Activated CD8-positive, alpha-beta memory T cell treated with anti-CD3 and anti-CD28 coated beads, Interleukin-2, amount 10 ng/mL, durations not matched to agents 7 days and 5 days (primary cell): ENCODE measurements around the gene TMEM61. TPM values are rescaled to one million over a fixed set of nuclear protein-coding genes. Genes with fewer than 3 reads are reported as not detected.

Source experiments
- ATAC-seq: fragments of 150-1000 bp; cut with Tn5 transposase; one replicate; pipeline ENCODE4 v1.10.0; 2021; ENCODE audit warnings: moderate library complexity
- CTCF ChIA-PET: fragments of 350-600 bp; sonication (Branson Sonifier 250); formaldehyde crosslinking; loops from one replicate; lab custom pipeline; 2021; ENCODE audit warnings: antibody characterized with exemption; lab: Charles Lee
- DNase-seq: peaks from one replicate; pipeline ENCODE4 v3.0.0-alpha.2; 2020
- H3K27ac Mint-ChIP-seq: one replicate; pipeline ENCODE4 v1.8.0; 2021; ENCODE audit warnings: mild to moderate bottlenecking, mixed read lengths
- H3K27me3 Mint-ChIP-seq: one replicate; pipeline ENCODE4 v1.8.0; 2021; ENCODE audit warnings: mixed read lengths
- H3K36me3 Mint-ChIP-seq: one replicate; pipeline ENCODE4 v1.8.0; 2021; ENCODE audit warnings: mild to moderate bottlenecking, mixed read lengths
- H3K4me1 Mint-ChIP-seq: one replicate; pipeline ENCODE4 v1.8.0; 2021; ENCODE audit warnings: mixed read lengths
- H3K4me3 Mint-ChIP-seq: one replicate; pipeline ENCODE4 v1.8.0; 2021; ENCODE audit warnings: mild to moderate bottlenecking, moderate library complexity, mixed read lengths
- H3K9me3 Mint-ChIP-seq: one replicate; pipeline ENCODE4 v1.8.0; 2022; ENCODE audit warnings: low read depth, mixed read lengths
- total RNA-seq, 2 experiments: library from RNA; stranded (reverse); gene quantifications; one replicate each; pipeline ENCODE4 v1.2.3, GENCODE V29; 2021

TMEM61 gene
- total RNA-seq, 2 experiments from 2014 or later: not detected

DNA sequence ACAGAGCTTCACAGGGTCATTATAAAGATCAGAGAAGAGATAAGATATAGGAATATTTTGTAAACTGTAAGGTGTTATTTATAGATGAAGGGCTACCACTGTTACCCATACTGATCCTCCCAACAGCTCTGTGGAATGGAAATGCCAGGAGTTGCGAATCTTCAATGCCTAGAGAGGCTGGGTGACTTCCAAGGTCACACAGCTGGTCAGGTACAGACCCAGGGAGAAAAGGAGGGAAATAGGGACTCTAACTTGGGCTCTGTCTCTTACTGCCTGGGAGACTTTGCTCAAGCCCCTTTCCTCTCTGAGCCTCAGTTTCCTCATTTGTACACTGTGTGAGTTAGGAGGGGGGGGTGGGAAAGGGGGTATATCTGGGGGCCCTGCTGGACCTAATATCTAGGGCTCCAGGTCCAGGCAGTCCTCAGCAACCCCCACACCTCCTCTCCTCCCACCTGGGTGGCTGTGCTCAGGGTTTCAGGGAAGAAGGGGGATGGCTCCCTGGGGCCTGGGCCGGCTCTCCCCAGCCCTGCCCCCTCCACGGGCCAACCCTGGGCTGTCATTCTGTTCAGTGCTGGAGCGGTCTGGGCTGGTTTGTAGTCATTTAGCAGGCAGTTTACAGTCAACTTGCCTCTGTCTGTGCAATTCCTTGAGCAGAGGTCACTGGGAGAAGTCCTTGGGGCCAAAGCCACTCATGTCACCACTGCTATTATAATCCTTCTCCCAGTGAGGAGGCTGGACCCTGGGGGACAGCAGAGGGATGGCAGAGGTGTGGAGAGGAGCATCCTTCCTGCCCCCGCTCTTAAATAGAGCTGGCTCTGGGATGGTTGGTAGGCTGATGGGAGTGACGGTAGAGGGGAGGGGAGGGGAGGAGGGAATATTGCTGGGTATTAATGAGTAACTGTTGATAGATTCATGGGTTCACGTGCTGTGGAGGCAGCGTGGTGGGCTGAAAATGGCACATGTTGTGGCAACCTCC, 20.0 kb downstream of the TMEM61 start:
- no peaks in the 10 kb centered on the region for H3K36me3 Mint-ChIP-seq
- H3K9me3 Mint-ChIP-seq: no peaks in the 10 kb centered on the region
- H3K4me3 Mint-ChIP-seq: no peak overlapping the region
- CTCF ChIA-PET: interaction anchor here (1.4 to 10.5 kb wide), 3 partner anchors 13 to 52 kb away, joined by 3 to 341 read pairs (median 5); no protein-coding TSS in a partner anchor
- H3K4me1 Mint-ChIP-seq: peaks cover 20% of the 10 kb centered on the region
- peaks cover 36% of the 10 kb centered on the region for H3K27me3 Mint-ChIP-seq
- H3K27ac Mint-ChIP-seq: no peak overlapping the region
- ATAC-seq: no peak
- DNase-seq: no peak

GRCh38 chr1:55001311-55001710, 20.9 kb downstream of the TMEM61 start:
- no peak for DNase-seq
- no peaks in the 10 kb centered on the region for H3K36me3 Mint-ChIP-seq
- H3K27ac Mint-ChIP-seq: no peak overlapping the region
- H3K9me3 Mint-ChIP-seq: no peaks in the 10 kb centered on the region
- CTCF ChIA-PET: interaction anchor here (1.4 to 10.5 kb wide), 3 partner anchors 12 to 53 kb away, joined by 3 to 341 read pairs (median 5); no protein-coding TSS in a partner anchor
- H3K4me3 Mint-ChIP-seq: no peak overlapping the region
- ATAC-seq: no peak
- peaks cover 11% of the 10 kb centered on the region for H3K4me1 Mint-ChIP-seq
- peaks cover 27% of the 10 kb centered on the region for H3K27me3 Mint-ChIP-seq

DNA sequence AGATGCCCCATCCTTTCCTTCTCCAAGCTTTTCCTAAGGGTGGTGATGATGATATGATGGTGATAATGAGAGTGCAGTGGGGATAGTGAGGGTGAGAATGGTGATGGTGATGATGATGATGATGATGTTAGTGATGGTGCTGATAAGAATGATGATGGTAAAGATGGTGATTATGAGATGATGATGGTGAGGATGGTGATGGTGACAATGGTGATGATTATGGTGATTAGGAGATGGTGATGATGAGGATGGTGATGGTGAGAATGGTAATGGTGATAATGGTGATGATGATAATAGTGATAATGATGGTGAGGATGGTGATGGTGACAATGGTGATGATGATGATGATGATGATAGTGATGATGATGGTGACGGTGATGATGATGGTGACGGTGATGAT, 22.3 kb downstream of the TMEM61 start:
- Mint-ChIP-seq H3K27me3 (peaks cover 15% of the 10 kb centered on the region), H3K9me3 (no peaks in the 10 kb centered on the region), H3K4me3 (no peak overlapping the region), H3K4me1 (no peaks in the 10 kb centered on the region), H3K36me3 (no peaks in the 10 kb centered on the region), H3K27ac (no peak overlapping the region)
- DNase-seq (no peak), ATAC-seq (no peak)
- CTCF ChIA-PET: interaction anchor here (1.1 to 10.5 kb wide), 3 partner anchors 18 to 54 kb away, joined by 3 to 341 read pairs (median 5); no protein-coding TSS in a partner anchor

DNA sequence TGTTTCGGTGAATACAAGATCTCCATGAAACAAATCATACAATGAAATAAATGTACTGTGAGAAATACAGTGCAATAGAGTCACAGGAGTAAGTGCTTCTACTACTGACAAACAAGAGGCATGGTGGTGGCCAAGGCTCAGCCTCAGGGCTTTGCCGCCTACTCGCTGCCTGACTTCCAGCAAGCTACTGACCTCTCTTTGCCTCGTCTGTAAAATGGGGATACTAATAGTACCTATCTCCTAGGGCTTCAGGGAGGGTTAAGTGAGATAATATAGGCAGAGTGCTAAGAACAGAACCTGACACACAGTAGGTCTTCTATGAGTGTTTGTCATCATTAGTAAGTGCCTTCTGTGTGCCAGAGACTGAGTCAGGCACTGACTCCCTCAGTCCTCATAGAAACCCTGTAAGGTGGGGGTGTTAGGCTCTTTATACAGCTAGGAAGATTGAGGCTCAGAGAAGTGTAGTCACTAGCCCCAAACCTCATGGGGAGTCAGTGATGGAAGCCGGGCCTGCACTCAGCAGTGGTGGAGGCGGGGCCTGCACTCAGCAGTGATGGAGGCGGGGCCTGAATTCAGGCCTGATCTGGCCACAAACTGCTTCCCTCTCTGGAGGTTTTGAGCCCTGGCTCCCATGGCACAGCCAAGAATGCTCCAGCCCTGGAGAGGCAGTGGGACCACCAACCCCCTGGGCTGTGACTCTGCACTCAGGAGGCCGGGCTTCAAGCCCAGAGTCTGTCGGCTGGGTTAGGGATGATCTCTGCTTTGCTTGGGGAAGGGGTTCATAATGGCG, 25.1 kb downstream of the TMEM61 start:
- no peak overlapping the region for H3K27ac Mint-ChIP-seq
- H3K36me3 Mint-ChIP-seq: no peaks in the 10 kb centered on the region
- H3K4me1 Mint-ChIP-seq: no peaks in the 10 kb centered on the region
- no peaks in the 10 kb centered on the region for H3K27me3 Mint-ChIP-seq
- ATAC-seq: peak; percentile 53
- CTCF ChIA-PET: interaction anchor here (0.6 to 2.0 kb wide), 2 partner anchors 9 to 60 kb away, joined by 3 to 7 read pairs; no protein-coding TSS in a partner anchor
- no peak for DNase-seq
- H3K9me3 Mint-ChIP-seq: no peaks in the 10 kb centered on the region
- no peak overlapping the region for H3K4me3 Mint-ChIP-seq

- H3K9me3 Mint-ChIP-seq: no peaks in the 10 kb centered on the region
- no peaks in the 10 kb centered on the region for H3K27me3 Mint-ChIP-seq
- H3K36me3 Mint-ChIP-seq: no peaks in the 10 kb centered on the region
- no peak overlapping the region for H3K27ac Mint-ChIP-seq
- CTCF ChIA-PET: interaction anchor here (0.9 to 2.0 kb wide), 3 partner anchors 10 to 62 kb away, joined by 3 to 7 read pairs (median 5); no protein-coding TSS in a partner anchor
- no peak overlapping the region for H3K4me3 Mint-ChIP-seq
- ATAC-seq (no peak), DNase-seq (no peak)
- peaks cover 5% of the 10 kb centered on the region for H3K4me1 Mint-ChIP-seq
Measured at GRCh38 chr1:55006931-55007330, 26.5 kb downstream of the TMEM61 start.

- Mint-ChIP-seq H3K36me3 (no peaks in the 10 kb centered on the region), H3K27me3 (peaks cover 3% of the 10 kb centered on the region), H3K27ac (no peak overlapping the region), H3K4me3 (no peak overlapping the region), H3K4me1 (peaks cover 5% of the 10 kb centered on the region), H3K9me3 (no peaks in the 10 kb centered on the region)
- CTCF ChIA-PET: interaction anchor here (0.9 to 1.9 kb wide), 3 partner anchors 15 to 63 kb away, joined by 3 to 6 read pairs (median 5); no protein-coding TSS in a partner anchor
- DNase-seq (no peak), ATAC-seq (no peak)
Measured at GRCh38 chr1:55007625-55008024, 27.2 kb downstream of the TMEM61 start.

DNA sequence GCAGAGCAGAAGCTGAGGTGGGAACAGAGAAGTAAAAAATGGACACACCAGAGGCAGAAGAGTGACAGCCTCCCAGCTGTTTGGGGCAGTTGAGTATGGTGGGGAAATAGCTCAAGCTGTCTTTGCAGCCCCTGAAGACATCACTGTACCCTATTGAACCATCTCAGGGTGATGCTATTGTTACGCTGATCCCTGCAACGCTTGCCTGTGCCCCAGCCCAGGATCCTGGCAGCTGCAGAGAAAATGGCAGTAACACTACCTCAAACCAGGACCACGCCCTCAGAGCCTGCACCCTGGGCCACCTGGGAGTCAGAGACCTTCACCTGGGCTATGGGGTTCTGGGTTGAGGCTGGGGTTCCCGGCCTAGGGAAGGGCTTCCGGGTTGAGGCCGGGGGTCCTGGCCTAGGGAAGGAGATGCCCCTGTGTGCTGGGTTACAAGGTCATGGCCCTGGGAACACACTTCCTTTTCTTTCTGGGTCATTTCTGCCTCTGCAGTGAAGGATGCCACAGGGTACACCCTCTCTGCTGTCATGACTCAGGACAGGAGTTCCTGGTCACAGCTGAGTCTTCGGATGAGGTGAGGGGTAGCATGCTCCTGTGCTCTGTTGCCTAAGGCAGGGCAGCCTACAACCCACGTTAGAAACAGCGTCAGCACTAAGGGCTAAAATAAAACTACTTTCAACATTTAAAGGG, 29.9 kb downstream of the TMEM61 start:
- peaks cover 16% of the 10 kb centered on the region for H3K27me3 Mint-ChIP-seq
- CTCF ChIA-PET: interaction anchor here (0.9 to 1.3 kb wide), 3 partner anchors 14 to 65 kb away, joined by 3 to 4 read pairs (median 3); no protein-coding TSS in a partner anchor
- no peak overlapping the region for H3K27ac Mint-ChIP-seq
- ATAC-seq: no peak
- no peak for DNase-seq
- no peaks in the 10 kb centered on the region for H3K9me3 Mint-ChIP-seq
- no peaks in the 10 kb centered on the region for H3K36me3 Mint-ChIP-seq
- H3K4me3 Mint-ChIP-seq: no peak overlapping the region
- H3K4me1 Mint-ChIP-seq: peaks cover 5% of the 10 kb centered on the region

- no peaks in the 10 kb centered on the region for H3K36me3 Mint-ChIP-seq
- CTCF ChIA-PET: no interaction called here
Measured at GRCh38 chr1:55010887-55011217, 30.4 kb downstream of the TMEM61 start.

GRCh38 chr1:55012661-55013060, 32.2 kb downstream of the TMEM61 start:
- no peak overlapping the region for H3K27ac Mint-ChIP-seq
- peaks cover 5% of the 10 kb centered on the region for H3K4me1 Mint-ChIP-seq
- H3K36me3 Mint-ChIP-seq: no peaks in the 10 kb centered on the region
- DNase-seq (no peak), ATAC-seq (no peak)
- no peak overlapping the region for H3K4me3 Mint-ChIP-seq
- H3K27me3 Mint-ChIP-seq: peaks cover 36% of the 10 kb centered on the region
- H3K9me3 Mint-ChIP-seq: no peaks in the 10 kb centered on the region
- CTCF ChIA-PET: interaction anchor here (1.0 to 1.8 kb wide), 3 partner anchors 10 to 67 kb away, joined by 3 to 9 read pairs (median 6); no protein-coding TSS in a partner anchor

More at GRCh38 chr1:55010887-55011217, 30.4 kb downstream of the TMEM61 start:
- ATAC-seq: peak; percentile 39
- no peak overlapping the region for H3K27ac Mint-ChIP-seq
- no peaks in the 10 kb centered on the region for H3K9me3 Mint-ChIP-seq
- no peak overlapping the region for H3K4me3 Mint-ChIP-seq
- peaks cover 20% of the 10 kb centered on the region for H3K27me3 Mint-ChIP-seq
- DNase-seq: peak; percentile 59
- H3K4me1 Mint-ChIP-seq: peaks cover 5% of the 10 kb centered on the region

DNA sequence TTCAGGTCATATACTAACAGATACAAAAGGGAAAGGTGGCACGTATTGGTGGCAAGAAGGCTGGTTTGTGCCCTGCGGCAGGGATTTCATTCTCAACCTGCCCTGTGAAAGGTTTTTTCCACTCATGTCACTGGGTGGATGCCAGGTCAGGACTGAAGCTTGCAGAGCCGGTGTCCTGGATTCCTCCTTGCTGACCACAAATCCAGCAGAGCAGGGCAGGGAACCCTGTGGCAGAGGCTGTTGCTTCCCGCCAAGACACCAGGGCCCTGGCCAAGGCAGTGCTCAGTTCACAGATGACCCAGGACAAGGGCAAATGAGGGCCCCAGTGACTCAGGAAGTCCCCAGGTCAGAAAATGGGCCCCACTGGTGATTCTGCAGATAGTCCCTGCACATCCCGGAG, 34.7 kb downstream of the TMEM61 start:
- no peak overlapping the region for H3K4me3 Mint-ChIP-seq
- DNase-seq: no peak
- no peak for ATAC-seq
- H3K27me3 Mint-ChIP-seq: peaks cover 44% of the 10 kb centered on the region
- H3K27ac Mint-ChIP-seq: no peak overlapping the region
- H3K9me3 Mint-ChIP-seq: no peaks in the 10 kb centered on the region
- no peaks in the 10 kb centered on the region for H3K36me3 Mint-ChIP-seq
- H3K4me1 Mint-ChIP-seq: peaks cover 5% of the 10 kb centered on the region
- CTCF ChIA-PET: interaction anchor here (1.4 to 2.9 kb wide), 2 partner anchors 70 to 343 kb away, joined by 3 to 17 read pairs; no protein-coding TSS in a partner anchor

DNA sequence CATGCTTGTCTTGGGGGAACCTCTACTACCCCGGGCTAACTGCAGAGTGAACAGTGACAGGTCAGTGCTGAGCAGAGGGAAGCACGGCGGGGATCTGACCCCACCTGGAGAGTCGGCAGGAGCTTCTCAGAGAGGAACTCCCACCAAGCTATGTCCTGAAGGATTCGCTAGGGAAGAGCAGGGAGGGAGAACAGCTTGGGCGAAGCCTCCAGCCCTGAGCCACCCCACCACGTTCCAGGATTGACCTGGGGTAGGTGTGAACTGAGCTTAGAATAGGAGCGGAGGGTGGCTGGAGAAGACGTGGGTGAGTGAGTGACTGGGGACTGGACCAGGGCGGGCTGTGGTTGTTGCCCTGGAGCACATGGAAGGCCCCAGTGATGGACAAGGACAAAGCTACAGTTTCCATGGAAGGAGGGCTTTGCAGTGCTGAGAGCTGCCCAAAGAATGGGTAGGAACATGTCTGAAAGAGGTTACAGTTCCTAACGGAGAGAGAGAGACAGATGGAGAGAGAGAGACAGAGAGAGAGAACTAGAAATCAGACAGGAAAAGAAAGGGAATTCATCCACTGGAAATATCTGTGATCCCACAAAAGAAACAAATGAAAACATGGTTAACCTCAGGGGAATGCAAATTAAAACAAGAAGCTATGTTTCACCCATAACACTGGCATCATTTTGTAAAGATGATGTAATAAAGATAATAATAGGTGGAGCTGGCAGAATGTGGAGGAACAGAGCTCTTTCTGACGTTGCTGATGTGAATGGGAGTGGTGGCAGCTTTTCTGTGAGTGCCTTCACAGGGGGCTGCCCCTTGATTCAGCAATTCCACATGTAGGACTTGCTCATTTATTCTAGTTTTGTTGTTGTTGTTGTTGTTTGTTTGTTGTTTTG, 35.5 kb downstream of the TMEM61 start:
- H3K27me3 Mint-ChIP-seq: peaks cover 44% of the 10 kb centered on the region
- CTCF ChIA-PET: interaction anchor here (0.8 to 2.9 kb wide), 4 partner anchors 20 to 344 kb away, joined by 3 to 17 read pairs (median 4); no protein-coding TSS in a partner anchor
- H3K4me1 Mint-ChIP-seq: peaks cover 4% of the 10 kb centered on the region
- no peak overlapping the region for H3K27ac Mint-ChIP-seq
- H3K9me3 Mint-ChIP-seq: no peaks in the 10 kb centered on the region
- no peak for DNase-seq
- no peak for ATAC-seq
- H3K4me3 Mint-ChIP-seq: no peak overlapping the region
- no peaks in the 10 kb centered on the region for H3K36me3 Mint-ChIP-seq

GRCh38 chr1:55018395-55018794, 38.0 kb downstream of the TMEM61 start:
- H3K36me3 Mint-ChIP-seq: no peaks in the 10 kb centered on the region
- no peak overlapping the region for H3K27ac Mint-ChIP-seq
- ATAC-seq (no peak), DNase-seq (no peak)
- no peak overlapping the region for H3K4me3 Mint-ChIP-seq
- H3K9me3 Mint-ChIP-seq: no peaks in the 10 kb centered on the region
- CTCF ChIA-PET: interaction anchor here (1.8 kb wide), 1 partner anchor 21 kb away, joined by 6 read pairs; no protein-coding TSS in a partner anchor
- H3K27me3 Mint-ChIP-seq: peaks cover 41% of the 10 kb centered on the region
- no peaks in the 10 kb centered on the region for H3K4me1 Mint-ChIP-seq
